SHP77 treated with DMSO at 0.1 percent for 48 hours (cell line): ENCODE results near the gene AVPR2.

Experiments
- DNase-seq: peaks from one replicate; lab custom pipeline; 2025; lab: John Stamatoyannopoulos, UW

Gene AVPR2

DNA sequence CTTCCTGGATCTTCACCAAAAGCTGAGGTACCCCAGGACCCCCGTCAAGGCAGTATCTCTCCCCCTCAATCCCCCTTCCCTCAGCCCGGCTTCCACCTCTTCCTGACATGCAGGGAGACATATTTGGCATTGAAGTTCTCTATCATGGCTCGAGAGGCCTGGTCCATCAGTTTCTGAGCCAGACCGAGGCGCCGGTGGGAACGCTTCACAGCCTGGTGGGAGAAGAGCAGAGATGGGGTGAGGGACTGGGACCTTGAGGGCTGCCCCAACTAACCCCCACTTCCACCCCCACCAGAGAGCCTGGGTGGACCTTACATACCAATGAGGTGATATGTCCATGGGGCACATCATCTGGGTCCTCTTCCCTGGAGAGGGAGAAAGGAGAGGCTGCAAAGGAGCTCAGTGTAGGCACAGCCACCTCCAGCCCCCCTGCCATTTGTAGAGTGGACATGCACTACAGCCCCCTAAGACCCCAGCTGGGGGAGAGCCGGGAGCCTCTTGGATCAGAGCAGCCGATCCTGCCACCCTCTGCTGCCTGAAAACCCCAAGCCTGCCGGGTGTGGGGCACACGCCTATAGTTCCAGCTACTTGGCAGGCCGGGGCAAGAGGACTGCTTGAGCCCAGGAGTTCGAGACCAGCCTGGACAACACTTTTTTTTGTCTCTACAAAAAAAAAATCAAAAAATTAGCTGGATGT, 27.9 kb downstream of the AVPR2 start:
- no peak for DNase-seq

DNA sequence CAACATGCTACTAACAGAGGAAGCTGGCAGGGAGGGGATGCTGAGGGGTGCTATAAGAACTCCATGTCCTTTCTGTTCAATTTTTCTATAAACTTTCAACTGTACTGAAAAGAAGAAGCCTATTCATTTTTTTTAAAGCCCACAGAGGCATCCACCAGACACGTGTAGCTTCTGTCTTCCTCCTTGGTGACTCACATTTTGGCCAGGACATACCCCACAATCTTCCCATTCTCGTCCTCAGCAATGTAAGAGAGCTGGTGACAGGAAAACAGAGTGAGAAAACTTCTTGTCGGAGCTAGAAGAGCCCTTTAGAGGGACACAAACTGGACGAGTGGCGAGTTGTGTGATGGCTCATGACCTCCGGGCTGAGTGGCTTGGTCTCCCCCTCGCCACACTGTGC, 29.3 kb downstream of the AVPR2 start:
- no peak for DNase-seq

DNA sequence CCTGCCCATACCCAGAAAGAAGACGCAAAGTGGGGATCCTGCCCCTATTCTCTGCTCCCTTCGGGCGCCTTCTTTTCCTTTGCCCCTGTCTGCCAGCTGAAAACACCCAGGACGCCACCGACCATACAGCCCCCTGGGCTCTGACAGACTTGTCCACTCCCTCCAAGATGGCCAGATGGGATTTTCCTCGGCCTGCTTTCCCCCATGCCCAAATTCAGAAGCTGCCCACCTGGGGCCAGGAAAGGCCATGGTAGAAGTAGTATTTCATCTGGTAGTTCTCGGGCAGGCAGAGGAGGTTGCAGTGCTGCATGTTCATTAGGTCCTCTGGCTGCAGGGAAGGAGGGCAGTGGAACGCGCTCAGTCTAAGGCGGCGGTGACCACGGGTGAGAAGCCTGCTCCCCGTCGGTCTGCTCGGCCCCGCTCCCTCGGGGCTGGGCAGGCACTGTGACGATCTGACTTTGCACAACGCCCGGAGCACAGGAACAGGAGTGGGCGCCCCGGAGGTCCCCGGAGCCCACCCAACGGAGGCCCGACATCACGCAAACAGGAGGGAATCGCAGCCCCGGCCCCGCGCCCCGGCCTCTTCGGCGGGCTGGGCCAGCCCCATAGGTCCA, 29.8 kb downstream of the AVPR2 start:
- DNase-seq, result no peak

DNA sequence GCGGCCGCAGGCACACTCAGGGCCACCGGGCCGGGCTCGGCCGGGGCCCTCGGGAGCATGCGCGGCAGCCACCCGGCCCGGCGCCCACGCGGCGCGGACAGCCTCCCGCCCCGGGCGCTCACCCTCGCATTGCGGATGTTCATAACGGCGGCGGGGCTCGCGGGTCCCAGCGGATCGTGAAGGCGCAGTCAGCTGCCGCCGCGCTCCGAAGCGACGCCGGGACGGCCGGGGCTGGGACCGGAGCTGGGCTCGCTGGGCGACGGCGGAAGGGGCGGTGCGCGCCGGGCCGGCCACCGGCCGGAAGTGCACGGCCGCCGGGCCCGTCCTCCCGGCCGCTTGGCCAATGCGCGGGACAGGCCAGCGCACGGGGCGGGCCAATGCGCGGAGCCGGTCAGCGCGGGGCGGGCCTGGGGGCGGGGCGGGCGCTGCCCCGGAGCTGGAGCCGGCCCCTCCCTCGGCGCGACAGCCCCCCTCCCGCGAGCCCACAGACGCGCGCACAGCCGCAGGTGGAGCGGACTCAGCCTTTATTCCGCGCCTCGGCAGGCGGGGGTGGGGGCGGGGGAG, 30.4 kb downstream of the AVPR2 start, which contains the start of gene NAA10:
TSS of gene NAA10 (minus strand) at position 276 of the 564 bp plus-strand sequence. CDS start at position 143, 133 bp downstream.
- peak; percentile 26 for DNase-seq

DNA sequence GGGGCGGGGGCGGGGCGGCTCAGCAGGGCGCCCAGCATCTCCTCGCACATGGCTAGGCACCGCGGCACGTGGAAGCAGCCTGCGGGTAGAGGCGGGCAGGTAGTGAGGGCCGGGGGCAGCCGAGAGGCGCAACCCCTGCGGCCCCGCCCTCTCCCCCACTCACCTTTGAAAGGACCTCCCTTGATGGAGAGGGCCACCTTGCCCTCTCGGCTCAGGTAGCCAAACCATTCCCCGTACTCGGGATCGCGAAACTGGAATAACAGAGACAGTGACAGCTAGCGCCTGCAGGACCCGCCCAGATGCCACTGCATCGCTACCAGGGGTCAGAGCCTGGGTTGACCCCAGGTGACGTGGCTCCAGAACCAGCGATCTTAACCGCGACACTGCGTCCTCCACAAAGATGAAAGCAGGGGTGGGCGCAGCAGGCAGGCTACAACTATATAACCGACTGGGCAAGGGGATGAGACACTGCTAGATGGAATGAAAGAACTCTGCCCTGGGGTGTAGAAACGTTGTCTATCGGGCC, 30.9 kb downstream of the AVPR2 start:
- DNase-seq, result no peak

DNA sequence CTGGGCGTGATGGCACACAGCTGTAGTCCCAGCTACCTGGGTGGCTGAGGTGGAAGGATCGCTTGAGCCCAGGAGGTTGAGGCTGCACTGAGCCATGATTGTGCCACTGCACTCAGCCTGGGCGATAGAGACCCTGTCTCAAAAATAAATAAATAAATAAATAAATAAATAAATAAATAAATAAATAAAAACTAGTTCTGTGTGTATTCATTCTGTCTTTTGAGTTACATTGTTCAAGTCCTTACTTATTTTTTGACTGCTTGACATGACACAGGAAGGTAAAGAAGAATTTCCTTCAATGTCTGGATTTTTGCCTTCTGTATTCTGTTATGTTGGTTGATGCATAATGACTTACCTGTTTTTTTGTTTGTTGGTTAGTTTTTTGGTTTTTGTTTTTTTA, 32.6 kb downstream of the AVPR2 start:
- DNase-seq, result no peak

DNA sequence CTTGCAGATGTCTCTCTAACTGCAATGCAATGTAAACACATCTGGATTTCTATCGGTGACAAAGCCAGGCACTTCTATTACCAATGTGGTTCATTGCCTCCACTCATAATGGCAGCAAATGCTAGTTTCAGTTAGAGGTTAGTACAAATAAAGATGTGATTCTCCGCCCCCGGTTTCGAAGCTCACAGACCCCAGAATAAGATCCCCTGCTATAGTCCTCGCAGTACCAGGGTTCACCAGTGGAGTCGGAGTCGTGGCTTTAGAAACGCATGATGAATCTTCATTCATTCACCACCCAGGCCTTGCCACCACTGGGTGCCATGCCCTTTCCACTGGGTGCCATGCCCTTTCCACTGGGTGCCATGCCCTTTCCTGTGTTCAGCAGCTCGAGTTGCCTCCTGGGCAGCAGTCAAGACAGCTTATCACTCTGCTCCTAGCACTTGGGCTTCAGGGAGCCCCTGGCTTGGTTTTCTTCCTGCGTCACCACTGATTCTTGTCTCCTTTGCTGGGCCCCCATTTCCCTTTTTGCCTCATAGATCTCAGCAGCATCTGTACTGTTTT, 33.8 kb downstream of the AVPR2 start:
- no peak for DNase-seq

DNA sequence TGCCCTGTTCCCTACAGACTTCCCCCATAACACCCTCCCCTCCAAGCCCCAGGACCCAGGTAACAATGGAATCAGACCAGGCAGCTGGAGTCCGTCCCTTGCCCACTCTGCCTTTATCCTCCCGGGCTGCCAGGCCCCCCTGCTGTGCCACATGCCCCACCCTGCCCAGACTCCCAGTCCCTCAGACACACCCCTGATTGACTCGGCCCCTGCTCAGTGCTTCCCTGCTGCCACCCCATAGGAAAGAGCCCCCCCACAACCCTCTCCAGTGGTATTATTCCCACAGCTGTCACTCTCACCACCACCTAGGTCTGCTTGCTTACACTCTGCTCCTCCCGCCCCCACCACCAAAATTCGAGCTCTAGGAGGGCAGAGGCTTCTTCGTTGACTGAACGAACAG, 35.1 kb downstream of the AVPR2 start:
- DNase-seq, result no peak

DNA sequence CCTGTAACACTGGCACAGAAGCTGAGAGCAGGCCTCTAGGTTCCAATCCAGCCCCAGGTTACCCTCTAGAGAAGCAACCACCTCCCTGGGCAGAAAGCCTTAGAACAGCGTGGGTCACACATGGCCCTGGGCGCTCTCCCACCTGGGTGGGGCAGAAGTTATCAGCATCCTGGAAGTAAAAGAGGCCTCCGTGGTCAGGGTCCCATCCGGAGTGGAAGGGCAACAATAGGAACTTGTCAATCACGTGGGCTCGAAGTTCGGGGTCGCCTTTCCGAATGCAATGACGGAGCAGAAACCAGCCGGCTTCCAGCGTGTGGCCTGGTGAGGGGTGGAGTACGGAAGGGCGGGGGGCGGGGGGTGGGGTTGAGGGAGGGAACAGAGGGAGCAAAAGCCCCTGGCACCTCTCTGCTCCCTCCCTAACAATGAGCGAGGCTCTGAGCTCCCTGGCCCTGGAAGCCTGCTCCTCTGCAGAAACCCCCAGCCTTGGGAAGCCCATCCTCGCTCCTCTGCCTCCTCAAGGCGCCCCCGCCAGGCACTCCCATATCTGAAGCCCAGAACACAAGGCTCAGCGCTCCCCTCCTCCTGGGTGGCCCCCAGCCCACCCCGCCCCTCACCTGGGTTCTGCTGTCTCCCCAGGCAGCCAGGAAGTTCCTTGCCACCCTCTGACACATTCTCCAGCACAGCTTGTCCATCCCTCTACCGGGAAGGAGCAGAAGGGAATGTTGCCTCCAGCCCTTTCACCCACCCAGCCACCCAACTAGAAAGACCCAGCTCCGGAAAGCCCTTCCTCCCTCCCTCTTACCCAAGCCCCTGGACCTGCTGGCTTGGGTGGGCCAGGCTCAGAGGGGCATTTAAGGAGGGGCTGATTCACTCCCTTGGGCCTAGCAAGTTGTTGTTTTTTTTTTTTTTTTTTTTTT, 37.1 kb downstream of the AVPR2 start:
- no peak for DNase-seq

DNA sequence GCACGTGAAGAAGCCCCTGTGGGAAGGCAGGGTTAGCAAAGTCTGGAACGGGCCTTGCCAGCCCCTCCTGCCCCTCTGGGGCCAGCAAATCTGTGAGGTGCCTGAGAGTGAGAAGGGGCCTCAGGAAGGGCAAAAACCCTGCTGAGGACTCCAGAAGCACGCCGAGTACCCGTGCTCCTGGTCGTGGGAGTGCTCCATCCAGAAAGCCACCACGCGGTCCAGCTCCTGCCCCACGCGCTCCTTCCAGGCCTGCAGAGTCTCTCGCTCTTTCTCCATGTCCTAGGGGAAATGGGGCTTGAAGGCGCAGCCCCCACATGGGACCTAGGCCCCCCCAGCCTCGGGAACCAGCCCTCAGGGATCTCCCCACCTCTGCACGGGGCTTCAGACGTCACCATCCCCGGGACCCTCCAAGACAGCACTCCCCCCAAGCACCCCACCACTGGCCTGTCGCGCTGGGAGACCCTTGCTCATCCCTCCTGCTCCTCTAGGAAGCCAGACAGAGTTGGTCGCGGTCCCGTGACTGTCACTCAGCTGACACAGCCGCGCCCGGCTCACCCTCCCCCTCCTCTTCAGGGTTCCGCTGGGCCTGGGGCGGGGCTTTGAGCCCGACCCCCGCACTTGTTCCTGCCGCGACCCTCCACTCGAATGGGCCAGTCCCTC, 39.8 kb downstream of the AVPR2 start, which contains the start of gene RENBP:
TSS of gene RENBP (minus strand) at position 504 of the 660 bp plus-strand sequence. CDS start at position 471, 33 bp downstream.
- no peak for DNase-seq

DNA sequence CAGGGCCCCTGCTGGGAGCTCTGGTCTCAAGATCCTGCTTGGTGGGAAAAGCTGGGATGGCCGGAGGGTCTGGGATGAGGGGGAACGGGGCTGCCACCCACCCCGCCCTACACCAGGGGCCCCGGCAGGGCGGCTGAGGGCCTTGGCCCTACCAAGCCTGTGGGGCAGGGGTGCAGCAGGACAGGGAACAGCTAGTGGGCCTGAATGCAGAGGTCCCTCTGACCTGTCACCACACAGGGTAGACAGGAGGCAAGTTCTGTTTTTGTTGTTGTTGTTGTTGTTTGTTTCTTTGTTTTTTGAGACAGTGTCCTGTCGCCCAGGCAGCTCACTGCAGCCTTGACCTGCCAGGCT, 40.3 kb downstream of the AVPR2 start:
- no peak for DNase-seq

DNA sequence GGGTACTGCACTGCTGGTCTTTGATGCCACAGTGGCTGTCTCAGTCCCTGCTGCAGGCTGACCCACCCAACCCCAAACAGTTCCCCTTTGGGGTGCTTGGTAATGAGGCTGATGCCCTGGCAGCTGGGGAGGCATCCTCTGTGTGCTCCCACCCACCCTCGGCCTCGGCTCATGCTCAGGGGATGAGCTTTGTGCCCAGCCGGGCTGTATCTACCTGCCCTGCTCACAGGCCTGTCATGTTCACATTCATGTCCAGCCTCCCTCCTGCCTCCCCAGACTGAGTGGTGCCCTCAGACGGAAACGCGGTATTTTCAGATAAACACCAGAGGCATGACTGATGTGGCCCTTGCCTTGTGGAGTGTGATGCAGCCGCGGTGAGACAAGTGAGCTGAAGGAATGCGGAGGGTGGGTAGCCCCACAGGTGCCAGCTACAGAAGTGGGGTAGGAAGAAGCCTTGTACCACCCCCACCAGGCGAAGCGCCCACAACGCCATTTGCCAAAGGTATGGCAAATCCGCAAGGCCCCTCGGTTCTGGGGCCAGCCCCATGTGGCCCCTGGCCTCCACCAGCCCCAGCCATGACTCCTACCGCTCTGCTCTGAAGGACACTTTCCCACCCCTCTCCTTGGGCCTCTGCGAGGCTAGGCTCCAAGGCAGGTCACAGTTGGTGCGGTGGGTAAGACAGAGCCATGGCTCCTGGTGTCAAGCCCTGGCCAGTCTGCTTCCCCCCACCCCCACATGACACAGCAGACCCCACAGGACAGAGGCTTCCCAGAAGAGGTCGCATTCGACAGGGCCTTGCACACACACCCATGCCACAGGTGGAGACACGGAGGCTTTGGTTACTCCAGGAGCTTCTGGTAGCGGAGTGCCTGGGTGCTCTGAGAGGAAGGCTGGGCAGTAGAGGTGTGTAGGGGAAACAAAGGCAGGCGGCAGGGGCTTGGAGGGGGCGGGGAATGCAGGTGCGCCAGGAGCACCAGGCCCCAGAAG, 41.8 kb downstream of the AVPR2 start:
- DNase-seq, result no peak

DNA sequence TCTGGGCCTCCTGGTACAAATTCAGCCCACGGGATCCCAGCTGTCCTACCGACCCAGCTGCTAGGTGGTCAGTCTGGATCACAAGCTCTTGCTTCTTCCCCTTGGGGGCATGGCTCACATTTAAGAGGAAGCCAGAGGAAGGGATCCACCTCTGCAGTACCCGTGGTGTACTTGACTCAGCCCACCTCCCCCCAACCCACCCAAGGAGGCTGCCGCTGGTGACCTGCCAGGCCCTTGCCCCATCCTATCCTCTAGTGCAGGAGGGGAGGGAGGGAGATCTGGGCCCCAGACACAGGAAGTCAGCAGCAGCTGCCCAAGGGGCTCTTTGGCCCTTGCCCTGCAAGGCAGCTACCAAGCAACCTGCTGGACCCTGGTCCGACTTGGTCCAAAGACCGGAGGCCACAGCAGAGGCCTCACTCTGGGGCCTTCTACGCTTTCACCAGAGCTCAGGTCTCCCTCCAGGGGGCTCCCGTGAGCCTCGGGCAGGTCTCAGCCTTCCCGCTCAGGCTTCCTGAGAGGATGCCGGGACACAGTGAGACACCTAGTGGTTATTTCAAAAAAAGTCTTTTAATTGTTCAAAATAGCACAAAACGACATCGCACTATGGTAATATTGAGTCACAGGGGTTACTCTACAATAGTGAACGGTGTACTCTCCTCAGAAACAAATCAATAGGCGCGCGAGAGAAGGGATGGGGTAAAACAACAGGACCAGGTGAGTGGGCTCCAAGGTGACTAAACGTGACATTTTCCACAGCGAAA, 42.7 kb downstream of the AVPR2 start:
- DNase-seq, result no peak

DNA sequence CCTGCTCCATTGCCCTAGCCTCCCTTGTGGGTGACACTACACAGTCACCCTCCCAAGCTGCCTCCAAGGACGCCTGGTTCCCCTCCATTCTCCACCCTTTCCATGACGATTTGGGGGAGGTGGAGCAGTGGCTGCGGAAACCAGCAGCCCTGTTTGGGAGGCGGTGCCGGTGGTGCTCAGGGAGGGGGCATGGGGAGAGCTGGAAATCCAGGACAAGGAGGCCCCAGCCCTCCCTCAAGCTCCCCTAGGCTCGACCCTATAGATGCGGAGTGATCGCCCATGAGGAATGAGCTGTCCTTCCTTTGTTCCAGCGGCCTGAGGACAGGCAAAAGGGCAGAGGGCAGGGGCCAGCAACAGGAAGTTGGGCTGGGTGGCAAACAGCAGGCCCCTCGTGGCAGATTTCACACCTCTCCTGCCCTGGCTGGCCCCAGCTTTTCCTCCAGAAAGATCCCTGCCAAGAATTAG, 43.6 kb downstream of the AVPR2 start:
- no peak for DNase-seq

DNA sequence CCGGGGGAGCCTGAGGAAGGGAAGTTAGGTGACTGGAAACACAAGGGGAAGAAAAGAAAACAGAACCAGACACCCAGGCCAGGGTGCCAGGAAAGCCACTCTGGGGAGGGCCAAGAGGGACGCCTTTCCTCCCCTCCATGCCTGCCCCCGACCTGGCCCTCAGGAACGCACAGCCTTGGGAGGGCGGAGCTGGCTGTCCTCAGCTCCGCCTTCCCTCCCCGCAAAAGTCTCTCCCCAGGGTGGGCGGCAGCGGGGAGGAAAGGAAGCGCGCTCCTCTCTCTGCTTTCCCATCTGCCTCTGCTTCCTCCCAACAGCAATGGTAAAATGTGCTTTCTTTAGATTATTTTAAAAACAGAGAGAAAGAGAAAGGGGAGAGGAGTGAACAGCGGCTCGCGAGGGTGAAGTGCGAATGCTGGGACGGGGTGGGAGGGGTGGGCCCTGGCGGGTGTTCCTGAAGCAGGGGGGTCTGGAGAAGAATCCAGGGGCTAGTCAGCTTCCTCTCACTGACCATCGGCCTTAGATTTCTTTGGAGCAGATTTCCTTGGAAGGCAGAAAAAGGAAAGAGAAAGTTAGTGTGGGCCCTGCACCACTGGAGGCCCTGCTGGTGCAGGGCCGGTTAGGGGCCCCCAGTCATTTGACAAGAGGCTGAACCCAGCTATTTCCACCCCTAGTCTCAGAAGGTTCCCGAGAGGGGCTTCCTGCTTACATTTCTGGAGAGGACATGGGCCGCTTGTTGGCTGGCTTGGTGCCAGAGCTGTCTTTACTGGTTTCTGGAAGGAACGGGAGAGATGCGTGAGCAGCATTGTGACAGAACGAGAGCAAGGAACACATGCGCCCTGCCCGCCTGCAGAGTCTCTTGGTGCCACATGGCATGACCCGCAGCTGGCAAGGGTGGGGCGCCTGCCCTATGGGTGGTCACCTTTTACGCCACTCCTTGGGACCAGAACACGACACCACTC, 44.7 kb downstream of the AVPR2 start:
- no peak for DNase-seq

DNA sequence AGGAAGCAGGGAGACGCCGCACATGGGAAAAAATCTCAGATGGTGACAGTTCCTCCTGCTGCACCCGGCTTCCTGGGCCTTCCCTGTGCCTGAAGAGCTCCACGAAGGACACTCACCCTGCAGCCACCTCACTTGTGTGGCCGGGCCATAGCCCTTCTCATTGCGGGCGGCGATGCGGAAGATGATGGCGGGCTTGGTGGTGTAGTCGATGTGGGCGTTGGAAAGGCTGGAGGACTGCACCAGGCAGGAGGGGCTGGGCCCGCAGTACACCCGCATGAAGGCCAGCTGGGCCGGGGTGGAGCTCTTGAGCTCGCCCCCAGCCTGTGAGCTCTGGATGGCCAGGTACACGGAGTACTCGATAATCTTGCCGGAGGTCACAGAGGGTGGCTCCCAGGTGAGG, 45.7 kb downstream of the AVPR2 start:
- DNase-seq, result no peak

DNA sequence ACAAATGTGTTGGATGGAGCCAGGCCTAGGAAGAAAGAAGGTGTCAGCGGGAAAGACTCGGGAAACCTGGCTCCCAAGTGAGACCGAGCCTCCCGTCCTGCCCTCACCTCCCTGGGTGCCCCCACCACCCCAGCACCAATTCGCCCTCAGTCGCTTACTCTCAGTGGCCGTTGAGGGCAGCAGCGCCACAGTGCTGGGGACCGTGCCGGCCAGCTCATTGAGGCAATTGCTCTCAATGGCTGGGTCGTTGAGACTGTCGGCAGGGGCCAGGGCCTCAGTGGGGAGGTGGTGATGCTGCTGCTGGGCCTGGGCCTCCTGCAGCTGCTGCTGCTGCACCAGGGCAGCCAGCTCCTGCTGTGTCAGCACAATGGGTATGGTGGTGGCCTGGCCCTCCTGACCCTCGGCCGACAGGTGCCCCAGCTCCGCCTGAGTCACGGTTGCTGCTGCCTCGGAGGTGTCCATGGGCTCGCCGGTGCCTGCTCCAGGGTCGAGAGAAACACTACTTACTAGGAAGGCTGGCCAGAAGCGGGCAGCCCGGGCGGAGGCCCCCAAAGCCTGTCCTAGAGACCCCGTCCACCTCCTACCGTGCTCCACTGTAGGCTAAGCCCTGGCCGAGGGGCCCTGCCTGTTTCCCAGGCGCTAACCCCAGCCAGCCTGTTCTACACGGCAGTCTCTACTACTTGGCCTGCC, 47.4 kb downstream of the AVPR2 start:
- no peak for DNase-seq
